ENCODE results near the gene FAM181B.

The FAM181B gene, protein sequence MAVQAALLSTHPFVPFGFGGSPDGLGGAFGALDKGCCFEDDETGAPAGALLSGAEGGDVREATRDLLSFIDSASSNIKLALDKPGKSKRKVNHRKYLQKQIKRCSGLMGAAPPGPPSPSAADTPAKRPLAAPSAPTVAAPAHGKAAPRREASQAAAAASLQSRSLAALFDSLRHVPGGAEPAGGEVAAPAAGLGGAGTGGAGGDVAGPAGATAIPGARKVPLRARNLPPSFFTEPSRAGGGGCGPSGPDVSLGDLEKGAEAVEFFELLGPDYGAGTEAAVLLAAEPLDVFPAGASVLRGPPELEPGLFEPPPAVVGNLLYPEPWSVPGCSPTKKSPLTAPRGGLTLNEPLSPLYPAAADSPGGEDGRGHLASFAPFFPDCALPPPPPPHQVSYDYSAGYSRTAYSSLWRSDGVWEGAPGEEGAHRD

DNA sequence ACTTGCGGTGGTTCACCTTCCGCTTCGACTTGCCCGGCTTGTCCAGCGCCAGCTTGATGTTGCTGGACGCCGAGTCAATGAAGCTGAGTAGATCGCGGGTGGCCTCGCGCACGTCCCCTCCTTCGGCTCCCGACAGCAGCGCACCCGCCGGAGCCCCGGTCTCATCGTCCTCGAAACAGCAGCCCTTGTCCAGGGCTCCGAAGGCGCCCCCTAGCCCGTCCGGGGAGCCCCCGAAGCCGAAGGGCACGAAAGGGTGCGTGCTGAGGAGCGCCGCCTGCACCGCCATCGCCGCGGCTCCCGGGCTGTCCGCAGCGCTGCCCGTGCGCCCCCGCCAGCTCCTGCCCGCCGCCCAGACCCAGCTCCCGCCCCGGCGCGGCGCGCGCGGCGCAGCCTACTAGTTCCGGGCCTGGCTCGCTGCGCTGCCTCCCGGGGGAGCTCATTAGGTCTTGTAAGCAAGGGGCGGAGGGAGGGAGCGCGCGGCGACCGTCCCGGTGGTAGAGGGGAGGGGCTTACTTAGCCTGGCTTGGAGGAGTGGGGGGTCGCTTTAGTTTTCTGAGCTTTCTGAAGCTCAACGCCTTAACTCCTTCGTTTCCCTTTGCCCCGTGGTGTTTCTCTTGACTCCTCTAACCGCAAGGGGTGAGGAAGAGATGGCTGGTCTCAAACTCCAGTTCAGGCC is at the start of gene FAM181B:
TSS of gene FAM181B (minus strand) at position 421 of the 676 bp plus-strand sequence. CDS start at position 286, 135 bp downstream.
- DNase-seq (ENCODE audit: low read depth) = no peak

DNA sequence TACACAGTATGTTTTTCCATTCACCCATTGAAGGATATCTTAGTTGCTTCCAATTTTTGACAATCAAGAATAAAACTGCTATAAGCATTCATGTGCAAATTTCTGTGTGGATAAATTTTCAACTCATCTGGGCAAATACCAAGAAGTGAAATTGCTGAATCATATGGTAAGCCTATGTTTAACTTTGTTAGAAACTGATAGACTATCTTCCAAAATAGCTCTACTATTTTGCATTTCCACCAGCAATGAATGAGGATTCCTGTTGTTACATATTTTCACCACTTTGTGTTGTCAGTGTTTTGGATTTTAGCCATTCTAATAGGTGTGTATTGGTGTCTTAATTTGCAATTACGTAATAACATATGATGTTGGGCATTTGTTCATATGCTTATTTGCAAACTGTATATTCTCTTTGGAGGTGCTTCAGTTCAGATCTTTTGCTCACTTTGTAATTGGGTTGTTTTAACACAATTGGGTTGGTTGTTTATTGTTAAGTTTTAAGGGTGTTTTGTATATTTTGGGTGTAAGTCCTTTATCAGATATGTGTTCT is 49.2 kb upstream of the FAM181B start:
- DNase-seq (ENCODE audit: low read depth) = no peak

DNA sequence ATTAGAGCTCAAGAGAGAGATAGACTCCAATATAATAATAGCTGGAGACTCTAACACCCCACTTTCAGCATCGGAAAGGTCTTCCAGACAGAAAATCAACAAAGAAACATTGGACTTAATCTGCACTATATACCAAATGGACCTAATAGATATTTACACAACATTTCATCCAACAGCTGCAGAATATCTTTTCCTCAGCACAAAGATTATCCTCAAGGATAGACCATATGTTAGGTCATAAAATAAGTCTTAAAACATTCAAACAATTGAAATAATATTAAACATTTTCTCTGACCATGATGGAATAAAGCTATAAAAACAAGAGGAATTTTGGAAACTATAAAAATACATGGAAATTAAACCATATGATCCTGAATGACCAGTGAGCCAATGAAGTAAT is 45.1 kb upstream of the FAM181B start:
- DNase-seq (ENCODE audit: low read depth) = no peak

DNA sequence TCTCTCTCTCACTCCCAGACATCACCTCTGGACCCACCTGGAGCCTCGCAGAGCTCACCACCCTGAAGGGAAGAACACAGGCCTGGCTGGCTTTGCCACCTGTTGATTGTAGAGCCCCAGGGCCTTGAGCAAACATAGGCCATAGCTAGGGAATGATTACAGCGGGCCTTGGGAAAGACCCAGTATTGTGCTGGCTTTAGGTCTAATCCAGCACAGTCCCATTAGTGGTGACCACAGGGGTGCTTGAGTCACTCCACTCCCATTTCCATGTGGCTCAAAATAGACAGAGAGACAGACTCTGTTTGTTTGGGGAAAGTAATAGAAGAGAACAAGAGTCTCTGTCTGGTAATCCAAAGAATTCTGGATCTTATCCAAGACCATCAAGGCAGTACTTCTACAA is 42.7 kb upstream of the FAM181B start:
- DNase-seq (ENCODE audit: low read depth) = no peak

DNA sequence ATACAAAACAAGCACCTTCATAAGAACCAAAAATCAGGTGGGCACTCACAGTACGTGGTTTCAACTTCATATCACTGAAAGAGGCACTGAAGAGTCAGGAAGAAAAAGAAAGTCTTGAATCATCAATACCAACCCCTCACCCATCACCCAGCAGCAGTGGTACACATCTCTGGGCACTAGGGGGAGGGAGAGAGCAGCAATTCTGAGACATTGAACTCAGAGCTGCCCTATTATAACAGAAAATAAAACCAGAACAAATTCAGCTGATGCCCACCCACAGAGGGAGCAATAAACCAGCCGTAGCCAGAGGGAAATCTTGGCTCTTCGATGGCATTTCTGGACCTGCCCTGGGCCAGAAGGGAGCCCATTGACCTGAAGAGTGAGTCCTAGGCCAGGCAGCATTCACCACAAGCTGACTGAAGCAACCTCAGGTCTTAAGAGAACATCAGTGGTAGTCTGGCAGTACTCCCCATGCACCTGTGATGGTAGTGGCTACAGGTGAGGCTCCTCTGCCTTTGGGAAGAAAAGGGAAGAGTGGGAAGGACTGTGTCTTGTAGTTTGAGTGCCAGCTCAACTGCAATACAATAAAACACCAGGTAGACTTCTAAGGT is 42.2 kb upstream of the FAM181B start:
- DNase-seq (ENCODE audit: low read depth) = no peak

DNA sequence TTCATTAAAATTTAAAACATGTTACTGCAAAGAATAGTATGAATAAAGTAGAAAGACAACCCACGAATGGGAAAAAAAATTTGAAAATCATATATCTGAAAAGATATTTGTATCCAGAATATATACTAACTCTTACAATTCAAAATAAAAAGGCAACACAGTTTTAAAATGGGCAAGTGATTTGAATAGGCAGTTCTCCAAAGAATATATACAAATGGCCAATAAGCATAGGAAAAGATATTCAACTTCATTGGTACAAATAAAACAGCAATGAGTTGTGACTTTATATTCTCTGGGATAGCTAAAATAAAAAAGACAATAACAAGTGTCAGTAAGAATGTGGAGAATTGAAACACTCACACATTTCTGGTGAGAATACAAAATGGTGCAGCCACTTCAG is 41.6 kb upstream of the FAM181B start:
- DNase-seq (ENCODE audit: low read depth) = no peak

DNA sequence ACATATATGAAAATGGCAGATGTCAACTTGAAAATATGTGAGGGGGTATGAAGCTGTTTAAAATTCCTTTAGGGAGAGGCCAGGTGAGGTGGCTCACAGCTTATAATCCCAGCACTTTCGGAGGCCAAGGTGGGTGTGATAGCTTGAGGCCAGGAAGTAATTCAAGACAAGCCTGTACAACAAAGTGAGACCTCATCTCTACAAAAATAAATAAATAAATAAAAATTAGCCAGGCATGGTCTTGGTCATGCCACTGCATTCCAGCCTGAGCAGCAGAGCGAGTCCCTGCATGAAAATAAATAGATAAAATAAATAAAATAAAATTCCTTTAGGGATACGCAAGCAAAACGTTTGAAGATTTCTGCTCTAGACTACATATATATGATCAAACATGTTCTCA is 38.1 kb upstream of the FAM181B start:
- no peak for DNase-seq (ENCODE audit: low read depth)

DNA sequence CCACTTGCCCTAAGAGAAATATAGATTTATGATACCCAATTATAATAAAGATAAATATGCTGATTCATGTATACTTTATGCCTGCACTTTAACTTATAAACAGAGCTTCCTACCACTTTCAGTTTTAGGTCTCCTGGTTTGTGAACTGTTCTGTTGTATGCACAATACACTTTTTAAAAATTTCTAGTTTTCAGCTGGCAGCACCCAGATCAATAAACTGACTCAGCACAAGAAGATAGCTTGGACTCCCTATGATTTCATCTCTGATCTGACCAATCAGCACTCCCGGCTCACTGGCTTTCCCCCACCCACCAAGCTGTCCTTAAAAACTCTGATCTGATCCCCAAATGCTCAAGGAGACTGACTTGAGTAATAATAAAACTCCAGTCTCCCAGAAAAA is 33.5 kb upstream of the FAM181B start:
- no peak for DNase-seq (ENCODE audit: low read depth)

DNA sequence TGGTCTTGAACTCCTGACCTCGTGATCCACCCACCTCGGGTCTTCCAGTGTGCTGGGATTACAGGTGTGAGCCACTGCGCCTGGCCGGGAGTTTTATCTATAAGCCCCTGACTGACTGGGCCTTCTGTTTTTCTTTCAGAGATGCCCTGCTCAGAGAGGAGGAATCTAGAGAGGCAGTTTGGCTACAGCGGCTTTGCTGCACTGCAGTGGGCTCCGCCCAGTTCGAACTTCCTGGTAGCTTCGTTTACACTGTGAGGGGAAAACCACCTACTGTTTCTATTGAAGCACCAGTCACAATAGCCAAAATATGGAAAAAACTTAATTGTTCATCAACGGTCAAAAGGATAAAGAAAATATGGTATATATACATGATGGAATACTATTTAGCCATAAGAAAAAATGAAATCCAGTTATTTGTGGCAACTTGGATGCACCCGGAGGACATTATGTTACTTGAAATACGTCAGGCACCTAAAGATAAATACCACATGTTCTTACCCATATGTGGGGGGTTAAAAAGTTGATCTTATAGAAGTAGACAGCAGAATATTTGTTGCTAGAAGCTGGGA is 31.9 kb upstream of the FAM181B start:
- DNase-seq (ENCODE audit: low read depth) = no peak

DNA sequence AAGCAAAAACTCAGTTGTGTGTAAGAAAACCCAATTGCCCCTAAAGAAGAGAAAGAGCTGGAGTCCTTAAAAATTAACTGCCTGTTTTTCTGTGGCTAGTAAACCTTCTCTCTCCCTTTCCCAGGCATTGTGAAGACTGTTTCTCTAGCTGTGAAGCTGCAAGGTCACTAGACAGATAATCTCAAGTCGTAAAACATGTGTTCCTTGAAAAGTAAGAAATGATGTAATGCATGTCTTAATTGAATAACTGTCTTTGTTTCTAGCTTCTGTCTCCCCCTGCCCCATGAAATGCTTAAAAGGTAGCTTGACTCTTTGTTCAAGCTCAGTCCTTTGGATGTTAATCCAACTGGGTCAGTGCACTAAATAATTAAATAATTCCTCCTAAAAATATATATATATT is 29.5 kb upstream of the FAM181B start:
- DNase-seq (ENCODE audit: low read depth) = no peak

DNA sequence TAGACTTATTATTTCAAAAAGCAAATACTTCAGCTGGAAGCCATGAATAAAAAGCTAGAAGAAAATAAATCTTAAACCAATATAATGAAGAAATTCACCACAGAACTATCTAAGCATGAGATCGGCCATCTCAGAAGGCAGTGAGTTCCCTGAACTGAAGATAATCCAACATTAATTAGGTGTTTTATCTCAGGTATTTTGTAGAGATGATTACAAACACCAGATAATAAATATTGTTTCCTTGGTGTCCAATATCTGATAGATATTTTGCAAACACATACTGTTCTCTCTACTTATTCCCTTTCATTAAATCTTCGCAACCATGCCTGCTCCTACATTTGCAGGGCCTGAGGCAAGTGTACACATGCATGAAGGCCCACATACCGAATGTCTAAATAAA is 26.0 kb upstream of the FAM181B start:
- DNase-seq (ENCODE audit: low read depth) = no peak

DNA sequence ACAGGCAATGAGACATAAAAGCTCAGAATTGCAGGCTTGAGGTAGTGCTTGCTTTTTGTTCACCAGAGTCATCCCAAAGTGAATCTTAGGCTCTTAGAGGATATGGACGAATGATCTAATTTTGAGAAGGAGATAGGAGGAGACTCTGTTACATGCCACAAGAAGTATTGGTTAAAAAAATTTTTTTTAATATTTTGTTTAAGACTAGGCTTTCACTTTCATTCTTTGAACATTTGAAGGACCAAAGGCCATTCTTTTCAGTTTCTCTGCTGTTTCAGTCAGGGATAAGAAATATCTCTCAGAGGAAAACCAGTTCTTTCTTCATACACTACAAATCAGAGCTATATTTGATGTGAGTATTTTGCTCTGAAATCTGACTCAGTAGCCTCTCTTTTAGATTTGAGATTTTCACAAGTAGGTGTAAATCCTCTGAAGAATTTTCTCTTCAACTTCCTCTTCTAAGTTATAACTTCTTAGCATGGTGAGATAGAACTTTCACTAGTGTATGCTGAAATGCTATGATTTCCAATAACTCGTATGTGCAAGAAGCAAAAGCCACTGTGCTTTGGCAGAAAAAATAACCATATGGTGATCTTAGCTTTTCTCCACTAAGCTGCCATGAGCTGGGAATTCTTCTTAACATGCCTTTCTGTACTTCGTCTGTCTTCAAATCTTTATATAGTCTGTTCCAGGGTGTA is 24.1 kb upstream of the FAM181B start:
- no peak for DNase-seq (ENCODE audit: low read depth)

DNA sequence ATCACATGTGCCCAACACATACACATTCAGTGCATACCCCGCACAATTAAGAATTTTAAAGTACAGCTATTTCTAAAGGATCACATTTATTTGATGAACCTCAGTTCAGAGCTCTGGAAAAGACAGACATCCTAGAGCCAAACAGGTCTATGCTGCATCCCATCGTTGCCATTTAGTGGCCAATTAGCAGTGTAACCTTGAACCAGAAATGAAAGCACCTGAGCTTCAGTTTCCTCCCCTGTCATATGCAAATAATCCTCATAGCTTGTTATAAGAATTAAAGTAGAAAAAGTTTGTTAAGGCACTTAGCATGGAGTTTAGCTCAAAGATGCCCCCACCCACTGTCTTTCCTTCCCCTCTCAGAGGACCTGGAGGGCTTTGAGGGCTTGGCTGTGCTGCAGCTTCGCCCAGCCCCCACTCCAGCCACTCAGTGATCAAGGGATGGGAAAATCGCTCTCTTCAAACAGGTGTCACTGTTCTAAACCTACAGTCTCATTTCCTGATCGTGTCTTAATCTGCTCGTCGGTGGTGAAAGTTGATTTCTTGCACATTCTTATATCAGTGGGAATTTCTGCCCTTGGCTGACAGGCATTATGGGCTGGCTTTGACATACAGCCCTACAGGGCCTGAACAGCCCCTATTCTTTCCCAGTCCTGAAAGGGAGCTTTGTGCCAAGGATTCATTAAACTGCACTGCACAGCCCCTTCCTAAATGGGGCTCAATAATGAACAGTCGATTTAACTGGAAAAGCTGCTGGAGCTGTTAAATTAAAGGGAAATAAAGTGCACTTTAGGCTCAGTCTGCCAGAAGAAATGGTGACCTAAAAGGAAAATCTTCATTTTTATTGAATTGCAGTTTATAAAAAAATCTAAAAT is 23.3 kb upstream of the FAM181B start:
- no peak for DNase-seq (ENCODE audit: low read depth)

DNA sequence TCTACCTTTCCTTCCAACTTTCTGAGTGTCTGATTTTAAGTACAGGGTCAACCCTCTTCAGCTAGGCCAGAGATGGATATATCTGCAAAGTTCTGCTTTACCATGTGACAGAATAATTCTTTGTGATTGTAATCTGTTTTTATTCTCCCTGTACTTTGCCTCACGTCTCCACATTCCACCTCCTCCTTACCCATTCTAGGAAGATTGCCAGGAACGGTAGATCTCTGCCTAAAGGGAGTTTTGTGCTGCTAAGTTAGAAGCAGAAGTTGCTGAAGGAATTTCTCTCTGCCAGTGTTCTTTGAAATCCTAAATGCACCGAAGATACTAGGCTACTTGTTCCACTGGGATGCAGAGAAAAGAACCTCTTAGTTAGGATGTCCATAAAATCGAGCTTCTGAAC is 20.7 kb upstream of the FAM181B start:
- no peak for DNase-seq (ENCODE audit: low read depth)

DNA sequence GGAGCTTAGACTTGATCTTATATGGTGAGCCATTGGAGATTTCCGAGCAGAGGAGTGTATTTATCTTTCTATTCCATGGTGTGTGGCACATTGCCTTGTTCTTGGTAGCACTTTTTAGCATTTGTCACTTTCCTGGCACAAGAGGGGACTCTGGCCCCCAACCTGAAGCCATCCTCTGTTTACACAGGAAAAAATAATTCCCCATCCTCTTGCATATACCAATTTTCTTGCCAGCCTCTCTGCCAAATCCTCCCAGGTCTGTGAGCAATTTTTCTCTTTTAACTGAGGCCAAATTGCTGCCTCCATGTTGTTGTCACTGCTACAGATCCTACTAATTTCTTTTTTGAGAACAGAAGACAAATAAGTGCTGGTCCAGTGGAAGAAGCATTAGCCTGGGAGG is 20.3 kb upstream of the FAM181B start:
- no peak for DNase-seq (ENCODE audit: low read depth)

DNA sequence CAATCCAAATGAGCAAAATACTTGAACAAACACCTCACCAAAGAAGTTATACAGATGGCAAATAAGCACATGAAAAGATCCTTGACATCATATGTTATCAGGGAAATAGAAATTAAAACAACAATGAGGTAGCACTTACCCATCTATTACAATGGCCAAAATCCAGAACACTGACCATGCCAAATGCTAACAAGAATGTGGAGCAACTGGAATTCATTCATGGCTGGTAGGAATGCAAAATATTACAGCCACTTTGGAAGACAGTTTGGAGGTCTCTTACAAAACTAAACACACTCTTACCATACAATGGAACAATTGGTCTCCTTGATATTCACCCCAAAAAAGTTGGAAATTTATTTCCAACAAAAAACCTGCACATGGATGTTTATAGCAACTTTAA is 19.1 kb upstream of the FAM181B start:
- DNase-seq (ENCODE audit: low read depth) = no peak

DNA sequence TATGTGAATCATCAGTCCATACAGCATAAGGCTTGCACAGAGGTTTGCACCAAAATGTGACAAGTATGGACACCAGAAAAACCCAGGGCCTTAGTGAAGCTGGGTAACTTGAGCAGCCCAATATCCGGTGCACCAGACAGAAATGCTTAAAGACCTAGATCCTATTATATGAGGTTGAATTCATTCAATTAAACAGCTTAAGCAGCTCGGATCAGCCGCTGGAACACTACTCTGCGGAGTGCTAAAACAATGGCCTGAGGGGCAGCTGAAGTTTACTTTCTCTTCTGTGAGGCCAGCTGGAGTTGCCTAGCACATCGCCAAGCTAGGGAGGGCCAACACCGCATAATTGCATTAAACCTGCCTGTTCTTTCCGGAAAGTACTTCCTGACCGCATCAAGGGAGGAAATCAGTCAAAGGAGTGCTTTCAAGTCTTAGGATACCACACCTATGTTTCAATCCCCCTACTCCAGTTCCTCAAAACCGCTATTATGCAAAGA is 17.0 kb upstream of the FAM181B start:
- no peak for DNase-seq (ENCODE audit: low read depth)

DNA sequence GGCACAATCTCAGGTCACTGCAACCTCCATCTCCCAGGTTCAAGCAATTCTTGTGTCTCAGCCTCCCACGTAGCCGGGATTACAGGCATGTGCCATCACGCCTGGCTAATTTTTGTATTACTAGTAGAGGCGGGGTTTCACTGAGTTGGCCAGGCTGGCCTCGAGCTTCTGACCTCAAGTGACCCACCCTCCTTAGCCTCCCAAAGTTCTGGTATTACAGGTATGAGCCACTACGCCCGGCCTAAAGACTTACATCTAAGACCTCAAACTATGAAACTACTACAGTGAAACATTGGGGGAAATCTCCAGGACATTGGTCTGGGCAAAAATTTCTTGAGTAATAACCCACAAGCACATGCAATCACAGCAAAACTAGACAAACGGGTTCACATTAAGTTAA is 13.8 kb upstream of the FAM181B start:
- DNase-seq (ENCODE audit: low read depth) = no peak

DNA sequence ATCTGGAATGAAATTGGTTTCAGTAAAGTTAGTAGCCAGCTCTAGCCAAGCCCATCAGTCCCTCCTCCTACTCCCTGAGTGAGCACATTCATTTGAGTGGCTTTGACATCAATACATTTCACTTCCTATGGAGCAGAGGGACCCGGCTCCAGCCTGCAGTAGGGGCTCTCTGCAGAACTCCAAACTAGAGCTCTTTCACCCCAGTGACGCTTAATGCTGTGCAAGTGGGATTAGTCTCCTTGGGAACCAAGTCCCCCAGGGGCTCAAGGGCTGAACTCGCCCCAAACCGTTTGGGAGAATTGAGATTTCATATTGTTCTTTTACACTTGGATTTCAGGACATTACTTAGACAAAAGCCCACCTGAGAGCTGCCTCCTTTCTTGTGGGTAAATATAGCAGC is 4.4 kb upstream of the FAM181B start:
- no peak for DNase-seq (ENCODE audit: low read depth)

DNA sequence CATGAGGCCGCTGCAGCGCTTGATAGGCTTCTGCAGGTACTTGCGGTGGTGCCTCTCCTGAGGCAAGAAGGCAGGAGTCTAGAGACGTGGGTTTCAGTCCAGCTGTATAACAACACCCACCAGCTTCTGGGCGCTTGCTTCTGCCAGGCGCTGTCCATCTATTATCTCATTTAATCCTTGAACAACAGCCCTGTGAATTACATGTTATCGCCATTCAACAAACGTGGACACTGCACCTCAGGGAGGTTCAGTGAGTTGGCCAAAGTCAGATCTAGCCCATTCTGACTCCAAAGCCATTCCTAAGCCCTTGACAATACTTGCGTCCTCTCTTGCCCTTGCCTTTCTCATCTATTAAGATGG is 436 bp upstream of the FAM181B start:
- no peak for DNase-seq (ENCODE audit: low read depth)
